Fibroblast of gingiva (primary cell): ENCODE results near the gene EPOP.
"Not testable (repeated sequence)": the region's sequence is repeated elsewhere in the genome, so short reads cannot be mapped to it uniquely, and the experiment has no call there.

ENCODE experiments used
- DNase-seq: peaks from one replicate; pipeline ENCODE4 v3.0.0-alpha.2; 2011; ENCODE audit warnings: low read depth

EPOP gene

GRCh38 chr17:38637951-38638350 lies 36.8 kb downstream of the EPOP start:
- DNase-seq = no peak

GRCh38 chr17:38636054-38636453 lies 38.7 kb downstream of the EPOP start:
- no peak for DNase-seq

GRCh38 chr17:38632334-38632733 lies 42.4 kb downstream of the EPOP start:
- no peak for DNase-seq

- no peak for DNase-seq
These were observed 46.3 kb downstream of the EPOP start for GRCh38 chr17:38628441-38628840.

GRCh38 chr17:38627957-38628356 lies 46.8 kb downstream of the EPOP start:
- no peak for DNase-seq

- not testable (repeated sequence) for DNase-seq
These were observed 48.0 kb downstream of the EPOP start for GRCh38 chr17:38626606-38627226.

- DNase-seq = no peak
These were observed 49.3 kb downstream of the EPOP start for GRCh38 chr17:38625482-38625881.

- not testable (repeated sequence) for DNase-seq
These were observed 49.9 kb downstream of the EPOP start for GRCh38 chr17:38624782-38625355.
